CD4-positive, alpha-beta T cell treated with Interferon gamma for 1 hour (primary cell): ENCODE results near the gene DDX5.
"Not testable (repeated sequence)": the region's sequence is repeated elsewhere in the genome, so short reads cannot be mapped to it uniquely, and the experiment has no call there.

Experiments used
- DNase-seq: peaks from one replicate; pipeline ENCODE4 v3.0.0-alpha.2; 2020

Gene DDX5

DNA sequence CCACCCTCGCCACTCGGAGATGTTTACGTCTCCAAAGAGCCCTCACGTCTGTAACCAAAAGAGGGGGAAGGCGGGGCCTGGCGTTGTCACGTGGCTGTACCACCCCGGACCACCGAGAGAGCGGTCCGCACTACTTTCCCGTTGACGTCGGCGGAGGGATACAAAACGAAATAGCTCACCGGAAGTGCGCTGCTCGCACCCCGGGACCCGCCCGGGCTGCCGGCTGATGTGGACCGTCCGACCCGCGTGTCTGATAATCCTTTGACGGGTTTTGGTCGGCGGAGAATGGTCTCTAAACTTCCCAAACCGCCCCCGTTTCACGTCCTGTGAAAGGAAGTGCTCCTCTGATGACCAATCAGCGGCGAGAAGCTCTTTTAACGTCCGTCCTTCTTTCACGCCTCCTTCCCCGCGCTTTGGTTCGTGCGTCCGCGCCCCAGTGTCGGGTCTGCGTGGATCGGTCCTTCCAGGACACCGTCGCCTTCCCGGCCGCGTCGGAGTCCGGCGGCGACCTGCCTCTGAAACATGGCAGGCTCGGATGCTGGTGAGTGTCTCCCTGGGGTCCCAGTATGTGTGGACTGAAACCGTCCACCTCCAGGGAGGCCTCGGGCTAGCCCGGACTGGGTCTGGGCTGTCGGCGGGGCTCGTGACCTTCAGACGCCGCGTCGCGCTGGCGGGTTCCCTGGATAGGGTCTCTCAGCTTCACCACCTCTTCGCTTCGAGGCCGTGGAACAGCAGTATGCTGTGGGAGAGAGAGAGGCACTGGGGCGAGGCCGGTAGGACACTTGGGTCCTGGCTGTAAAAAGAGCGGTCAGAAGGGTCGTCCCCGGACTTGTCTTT lies 705 bp upstream of the DDX5 start, which contains the start of gene CEP95:
CEP95 (plus strand) TSS at position 402 of the 837 bp plus-strand sequence; CDS start at position 523, 121 bp downstream.
- DNase-seq, result peak; percentile 97

DNA sequence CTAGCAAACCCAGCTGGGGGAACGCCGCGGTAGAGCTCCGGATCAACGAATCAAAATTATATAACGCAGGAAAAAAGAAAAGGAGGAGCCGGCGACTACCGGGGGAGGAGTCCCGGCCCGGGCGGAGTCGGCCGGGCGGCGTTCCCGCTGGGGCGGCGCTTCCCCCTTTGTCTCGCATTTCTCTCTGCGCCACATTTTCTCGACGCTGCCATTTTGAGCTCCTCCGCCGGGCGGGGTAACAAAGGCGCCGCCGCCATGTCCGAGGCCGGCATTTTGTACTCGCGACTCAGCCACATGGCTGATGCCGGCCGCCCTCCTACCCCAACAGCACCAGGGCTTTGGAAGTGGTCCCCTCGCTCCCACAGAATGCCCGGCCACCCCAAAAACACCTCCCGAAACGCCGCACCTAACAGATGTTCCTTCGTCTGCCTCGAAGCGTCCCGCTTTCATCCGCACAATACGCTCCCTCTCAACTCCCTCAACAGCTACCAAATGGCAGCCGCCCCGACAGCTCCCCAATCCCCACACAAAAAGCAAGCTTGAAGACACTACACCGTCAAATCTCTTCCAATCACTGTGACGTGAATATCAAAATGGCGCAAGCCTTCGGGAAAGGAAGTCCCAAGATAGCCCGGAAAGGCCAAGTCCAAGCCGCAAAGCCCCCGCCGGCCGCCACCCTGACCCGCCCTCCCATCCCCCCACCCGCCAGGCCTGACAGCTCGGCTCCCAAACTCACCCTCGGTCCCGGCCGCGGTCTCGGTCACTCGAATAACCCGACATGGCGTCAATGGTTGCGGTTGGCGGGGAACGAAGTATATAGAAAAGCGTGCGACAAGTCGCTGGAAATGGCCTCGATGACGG lies 519 bp downstream of the DDX5 start:
- peak; percentile 89 for DNase-seq

GRCh38 chr17:64504769-64505339 lies 1.2 kb downstream of the DDX5 start:
- no peak for DNase-seq

DNA sequence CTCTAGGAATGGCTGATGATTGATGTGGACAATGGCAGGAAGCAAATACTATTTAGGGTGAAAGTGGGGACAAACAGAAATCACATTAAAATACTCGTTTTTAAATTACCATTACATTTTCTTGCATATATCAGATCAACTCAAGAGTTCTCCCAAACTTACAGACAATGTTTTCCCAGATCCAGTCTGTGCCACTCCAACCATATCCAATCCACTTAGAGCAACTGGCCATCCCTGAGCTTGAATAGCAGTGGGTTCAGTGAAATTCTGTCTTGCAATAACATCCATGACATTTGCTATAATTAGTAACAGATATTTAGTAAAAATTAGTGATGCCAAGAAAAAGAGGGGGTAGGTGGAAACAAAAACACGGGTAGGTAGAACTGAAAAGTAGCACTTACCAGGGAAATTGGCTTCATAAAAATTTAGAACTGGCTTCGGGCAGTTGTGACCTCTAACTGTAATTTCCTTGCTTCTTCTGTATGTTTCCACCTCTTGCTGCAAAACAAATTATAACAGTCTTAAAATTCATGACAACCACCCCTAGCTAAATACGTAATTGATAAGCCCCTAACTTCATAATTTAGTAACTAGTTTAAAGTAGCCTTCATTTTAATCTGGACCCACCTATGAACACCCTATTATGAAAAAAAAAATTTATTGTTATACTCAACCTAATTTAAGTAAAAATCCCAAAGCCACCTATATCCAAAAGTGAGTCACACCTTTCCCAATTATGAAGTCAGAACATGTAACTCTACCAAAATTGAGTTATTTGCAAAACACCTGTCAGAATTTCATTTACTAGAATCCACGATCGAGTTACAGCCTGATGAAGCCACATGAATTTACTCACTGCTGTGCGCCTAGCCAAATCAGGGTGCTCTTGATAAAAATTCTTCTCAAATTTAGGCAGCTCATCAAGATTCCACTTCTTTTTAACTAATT lies 2.0 kb downstream of the DDX5 start:
- DNase-seq, result no peak

- no peak for DNase-seq
Observed at GRCh38 chr17:64503341-64503740, 2.7 kb downstream of the DDX5 start.

DNA sequence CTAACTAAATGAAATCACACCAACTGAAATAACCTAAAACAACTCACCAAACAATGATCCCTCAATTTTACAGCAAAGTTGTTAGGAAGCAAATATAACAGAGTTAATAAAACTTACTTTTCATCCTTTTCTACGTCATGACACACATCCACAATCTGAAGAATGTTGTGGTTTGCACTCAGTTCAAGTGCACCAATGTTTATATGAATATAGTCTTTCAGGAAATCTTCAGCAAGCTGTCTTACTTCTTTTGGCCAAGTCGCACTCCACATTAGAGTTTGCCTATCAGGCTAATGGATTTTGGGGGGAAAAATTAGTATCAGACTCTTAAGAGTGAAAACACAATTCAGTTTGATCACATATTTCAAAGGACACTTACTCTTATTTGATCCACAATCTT lies 3.3 kb downstream of the DDX5 start:
- DNase-seq, result no peak

- DNase-seq, result no peak
Observed at GRCh38 chr17:64502021-64502420, 4.1 kb downstream of the DDX5 start.

DNA sequence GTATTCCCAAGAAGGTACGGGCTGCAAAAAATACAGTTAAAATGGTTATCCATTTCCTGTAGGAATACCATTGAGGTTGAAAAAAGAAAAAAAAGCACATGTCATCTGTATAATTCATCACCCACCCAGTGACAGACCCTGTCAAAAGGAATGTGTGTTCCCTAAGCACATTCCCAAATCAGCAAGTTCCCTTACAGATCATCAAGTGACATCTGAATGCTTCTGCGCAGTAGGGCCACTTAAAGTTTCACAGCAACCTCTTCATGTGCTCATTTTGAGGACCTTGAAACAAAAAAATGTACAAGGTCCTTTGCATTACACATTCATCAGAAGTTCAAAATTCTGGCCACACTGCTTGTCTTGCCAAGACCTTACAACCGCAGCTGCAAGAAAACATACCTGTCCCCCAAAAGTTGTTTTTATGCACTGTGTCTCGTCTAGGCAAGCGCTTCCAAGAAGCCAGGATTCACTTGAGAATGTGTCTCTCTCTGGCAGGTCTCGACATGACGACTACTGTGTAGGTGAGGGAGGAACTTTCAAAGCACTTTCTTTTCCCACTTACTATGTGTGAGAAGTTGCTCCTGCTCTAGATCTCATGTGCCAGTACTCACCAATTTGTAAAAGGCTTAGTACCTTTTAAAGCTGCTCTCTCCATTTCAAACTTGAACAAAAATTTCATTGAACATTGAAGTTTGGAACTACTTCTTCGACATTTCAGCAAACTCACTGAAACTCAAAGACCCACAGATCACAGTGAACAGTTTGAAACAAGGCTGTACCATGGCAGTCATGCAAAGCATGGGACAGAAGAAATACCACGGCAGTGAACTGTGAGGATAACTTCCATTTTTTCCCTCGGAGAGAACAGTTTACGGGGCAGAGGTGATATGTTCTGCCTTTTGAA lies 5.0 kb downstream of the DDX5 start:
- DNase-seq, result no peak

GRCh38 chr17:64500487-64500859 lies 5.6 kb downstream of the DDX5 start:
- no peak for DNase-seq

DNA sequence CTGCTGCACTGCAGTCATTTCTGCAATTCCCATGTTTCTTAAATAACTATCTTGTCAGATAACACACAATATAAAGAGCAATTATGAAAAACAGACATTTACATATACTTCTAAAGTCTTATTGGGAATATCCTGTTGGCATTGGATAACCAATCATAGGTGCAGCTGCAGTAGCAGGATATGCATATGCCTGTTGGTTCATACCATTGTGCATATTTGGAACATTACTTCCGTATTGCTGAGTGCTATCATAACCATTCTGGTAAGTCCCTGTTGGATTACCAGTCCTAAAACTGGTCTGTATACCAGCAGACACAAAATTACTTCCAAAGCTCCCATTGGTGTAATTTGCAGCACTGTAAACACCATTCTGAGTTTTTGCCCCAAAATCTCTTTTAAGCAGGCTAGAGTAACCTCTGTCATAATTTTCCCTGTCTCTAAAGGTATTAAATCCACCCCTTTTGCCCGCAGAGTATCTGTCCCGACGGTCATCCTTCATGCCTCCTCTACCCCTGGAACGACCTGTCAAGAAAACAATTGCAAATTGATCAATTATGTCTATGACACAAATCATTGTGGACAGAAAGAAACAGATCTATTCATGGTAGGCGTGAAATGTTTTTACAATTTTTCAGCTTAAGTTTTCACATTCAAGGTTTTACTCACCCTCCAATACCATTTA lies 6.1 kb downstream of the DDX5 start:
- no peak for DNase-seq

GRCh38 chr17:64498308-64499203 lies 7.5 kb downstream of the DDX5 start:
- DNase-seq, result no peak

- DNase-seq, result no peak
Observed at GRCh38 chr17:64497565-64498035, 8.5 kb downstream of the DDX5 start.

DNA sequence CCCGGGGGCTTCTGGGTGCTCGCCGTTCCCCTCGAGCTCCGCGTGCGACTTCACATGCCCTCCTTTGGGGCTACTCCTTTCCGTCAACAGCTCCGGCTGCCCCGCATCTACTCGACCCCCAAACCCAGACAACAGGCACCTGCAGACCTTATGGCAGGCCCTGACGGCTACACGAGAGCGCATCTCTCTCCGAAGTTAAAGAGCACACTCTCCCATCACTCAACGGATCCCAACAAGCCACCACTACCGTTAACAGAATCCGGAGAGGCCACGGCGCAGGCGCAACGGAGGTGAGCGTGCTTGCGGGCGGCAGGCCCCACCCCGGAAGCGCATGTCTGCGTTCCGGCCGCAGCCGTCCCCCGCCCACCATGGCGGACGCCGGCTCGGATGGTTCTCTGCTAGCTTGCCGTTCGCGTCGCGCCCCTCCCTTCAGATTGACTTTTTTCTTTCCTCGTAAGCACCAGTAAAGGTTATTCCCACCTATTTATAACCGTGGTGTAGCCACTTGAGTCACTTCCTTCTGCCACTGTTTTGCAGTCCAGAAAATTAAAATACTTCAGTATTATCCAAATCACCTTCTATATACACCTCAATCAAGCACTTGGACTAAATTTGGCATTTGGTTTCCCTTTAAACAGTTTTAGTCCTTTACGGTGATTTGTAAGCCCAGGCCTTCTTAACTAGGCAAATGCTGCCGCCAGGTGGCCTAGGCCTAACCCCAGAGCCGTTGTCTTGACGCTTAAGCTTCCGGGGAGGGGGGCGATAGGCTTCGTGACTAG lies 9.1 kb downstream of the DDX5 start, which contains the start of gene POLG2:
POLG2 (minus strand) TSS at position 269 of the 779 bp plus-strand sequence; CDS start at position 183, 86 bp downstream.
- peak; percentile 95 for DNase-seq

- no peak for DNase-seq
Observed at GRCh38 chr17:64496348-64496785, 9.7 kb downstream of the DDX5 start.

DNA sequence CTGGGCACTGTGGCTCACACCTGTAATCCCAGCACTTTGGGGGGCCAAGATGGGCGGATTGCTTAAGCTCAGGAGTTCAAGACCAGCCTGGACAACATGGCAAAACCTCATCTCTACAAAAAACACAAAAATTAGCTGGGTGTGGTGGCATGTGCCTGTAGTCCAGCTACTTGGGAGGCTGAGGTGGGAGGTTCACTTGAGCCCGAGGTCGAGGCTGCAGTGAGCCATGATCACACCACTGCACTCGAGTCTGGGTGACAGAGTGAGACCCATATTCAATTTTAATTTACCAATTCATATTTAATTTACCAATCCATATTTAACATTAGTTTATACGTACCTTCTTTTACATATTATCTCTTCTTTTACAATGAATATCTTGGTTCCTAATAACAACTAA lies 10.8 kb downstream of the DDX5 start:
- not testable (repeated sequence) for DNase-seq

- no peak for DNase-seq
Observed at GRCh38 chr17:64494121-64494520, 12.0 kb downstream of the DDX5 start.

DNA sequence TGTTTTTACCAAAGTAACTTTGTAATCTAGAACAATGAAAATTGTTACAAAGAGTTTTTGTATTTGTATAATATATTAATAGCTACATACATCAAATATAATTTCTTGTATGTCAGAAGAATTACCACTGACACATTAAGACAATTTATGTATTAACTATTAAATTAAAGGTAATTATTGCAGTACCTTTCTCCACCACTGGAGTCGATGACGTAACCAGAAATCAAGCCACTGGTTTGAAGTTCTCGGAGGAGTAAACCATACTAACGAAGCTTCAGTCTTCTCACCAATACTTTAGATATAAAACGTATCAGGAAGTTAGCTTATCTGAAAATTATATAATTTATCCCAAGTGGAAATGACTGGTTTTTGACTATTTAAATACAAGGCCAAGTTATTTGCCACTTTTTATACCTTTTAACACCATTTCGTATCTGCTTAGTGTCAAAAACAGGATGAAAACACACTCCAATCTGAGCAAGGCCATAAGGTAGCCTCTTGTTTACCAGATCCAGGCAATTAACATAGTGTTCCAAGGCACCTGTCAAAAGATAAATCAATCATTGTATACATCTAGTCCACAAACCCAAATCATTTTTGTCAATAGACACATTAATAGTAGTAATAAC lies 13.5 kb downstream of the DDX5 start:
- no peak for DNase-seq

DNA sequence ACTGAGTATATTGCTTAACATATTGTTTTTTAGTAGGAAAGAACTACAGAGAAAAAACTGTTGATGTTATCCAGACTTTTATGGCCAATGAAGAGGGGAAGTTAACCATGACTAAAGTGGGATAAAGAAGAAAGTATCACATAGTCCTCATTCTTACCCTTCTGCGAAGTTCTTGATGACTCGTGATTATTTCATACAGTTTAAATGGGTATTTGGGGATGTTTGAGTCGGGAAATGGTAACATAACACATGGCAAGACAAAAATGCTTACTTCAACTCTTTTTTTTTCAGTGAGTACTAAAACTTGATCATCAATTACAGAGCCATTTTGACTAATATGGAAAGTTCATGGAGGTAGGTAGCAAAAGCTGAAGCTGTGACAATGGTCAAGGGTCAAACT lies 14.1 kb downstream of the DDX5 start:
- no peak for DNase-seq
